Panc1 (cell line): ENCODE results near the gene CNBD2. TPM values are rescaled to one million over a fixed set of nuclear protein-coding genes. Genes with fewer than 3 reads are reported as not detected.

Experiments used
- ATAC-seq: fragments of 200-7000 bp; cut with Tn5 transposase; 2 replicates; pipeline ENCODE4 v1.9.1; 2020; ENCODE audit warnings: mild to moderate bottlenecking, moderate library complexity
- BruUV-seq: library from RNA; stranded (reverse); fragments of 400-500 nt; replicated peaks from 2 replicates; lab custom pipeline; 2021; lab: Mats Ljungman, UMichigan
- CTCF ChIA-PET: fragments of 300-600 bp; sonication (Branson Sonifier 250); formaldehyde crosslinking; loops from one replicate; lab custom pipeline; 2022; ENCODE audit warnings: antibody characterized with exemption; lab: Charles Lee
- POLR2A ChIA-PET: fragments of 300-600 bp; sonication (Branson Sonifier 250); formaldehyde crosslinking; loops from one replicate; lab custom pipeline; 2022; ENCODE audit warnings: antibody characterized with exemption; lab: Charles Lee
- DNase-seq: peaks from one replicate; pipeline ENCODE4 v3.0.0-alpha.2; 2010; ENCODE audit warnings: low read depth, low spot score
- H3K27ac ChIP-seq: 2 replicates; pipeline ENCODE4 v1.5.1; 2011; ENCODE audit warnings: mild to moderate bottlenecking, low read length, inconsistent platforms
- H3K27me3 ChIP-seq: fragments of 200-500 bp; sonication (Bioruptor generic); 2 replicates; pipeline ENCODE4 v1.6.0; 2014; ENCODE audit warnings: low read length, inconsistent platforms; ENCODE audit not compliant: control insufficient read depth, insufficient read depth
- H3K36me3 ChIP-seq: fragments of 200-500 bp; sonication (Bioruptor generic); 2 replicates; pipeline ENCODE4 v1.5.1; 2014; ENCODE audit warnings: inconsistent platforms, mild to moderate bottlenecking, low read length, moderate library complexity; ENCODE audit not compliant: control insufficient read depth, insufficient read depth
- H3K4me1 ChIP-seq: 2 replicates; pipeline ENCODE4 v1.5.1; 2011; ENCODE audit warnings: inconsistent platforms, mild to moderate bottlenecking, low read length, moderate library complexity; ENCODE audit not compliant: control insufficient read depth, insufficient read depth
- H3K4me3 ChIP-seq, 2 experiments: 2 replicates each; pipeline ENCODE4 v1.5.1; 2011 to 2012; ENCODE audit warnings: low read depth in 2 of 2, low read length in 2 of 2, mild to moderate bottlenecking in 2 of 2, inconsistent platforms in 1 of 2, moderate library complexity in 1 of 2
- H3K9me3 ChIP-seq: fragments of 200-500 bp; sonication (Bioruptor generic); 2 replicates; pipeline ENCODE4 v1.5.1; 2014; ENCODE audit warnings: low read depth, mild to moderate bottlenecking, inconsistent platforms, low read length, moderate library complexity; ENCODE audit not compliant: control insufficient read depth, insufficient read depth
- POLR2AphosphoS5 ChIP-seq: IDR thresholded peaks from 2 replicates; pipeline ENCODE4 v1.6.1; 2012; ENCODE audit warnings: mild to moderate bottlenecking, low read depth, low read length, moderate library complexity
- SIN3A ChIP-seq: IDR thresholded peaks from 2 replicates; pipeline ENCODE4 v1.6.1; 2012; ENCODE audit warnings: low read depth, mild to moderate bottlenecking, low read length, moderate library complexity, borderline replicate concordance; ENCODE audit not compliant: insufficient read depth
- TCF7L2 ChIP-seq: IDR thresholded peaks from 2 replicates; pipeline ENCODE4 v1.6.1; 2011; ENCODE audit warnings: mild to moderate bottlenecking, low read depth, low read length, inconsistent platforms
- in situ Hi-C: cut with HindIII; loops from 2 replicates; pipeline ENCODE4 v1.10.0; 2016; ENCODE audit warnings: low sequenced_read_pairs, low pct_unique_long_range_greater_than_20kb
- intact Hi-C: fragments of 100-400 bp; cut with micrococcal nuclease; formaldehyde crosslinking; loops from one replicate; pipeline ENCODE4 v1.10.0; 2022; ENCODE audit not compliant: unreplicated experiment
- total RNA-seq: library from RNA; stranded (reverse); gene quantifications from one replicate; pipeline ENCODE4 v1.2.1, GENCODE V29; 2021; ENCODE audit not compliant: unreplicated experiment
- TF ChIP-seq, protein P1 (sequence below): fragments of 450-650 bp; IDR thresholded peaks from 2 replicates; pipeline ENCODE4 v1.5.1; 2017; ENCODE audit warnings: mild to moderate bottlenecking
- TF ChIP-seq, protein P2 (sequence below), 2 experiments: IDR thresholded peaks; 2 replicates each; pipeline ENCODE4 v1.6.1; 2011 to 2012; ENCODE audit warnings: low read depth in 2 of 2, control low read depth in 1 of 2, low read length in 1 of 2, mild to moderate bottlenecking in 1 of 2, moderate library complexity in 1 of 2; ENCODE audit not compliant: insufficient read depth in 1 of 2

Gene CNBD2
- total RNA-seq, 1 experiment from 2014 or later: 3.7 TPM

DNA sequence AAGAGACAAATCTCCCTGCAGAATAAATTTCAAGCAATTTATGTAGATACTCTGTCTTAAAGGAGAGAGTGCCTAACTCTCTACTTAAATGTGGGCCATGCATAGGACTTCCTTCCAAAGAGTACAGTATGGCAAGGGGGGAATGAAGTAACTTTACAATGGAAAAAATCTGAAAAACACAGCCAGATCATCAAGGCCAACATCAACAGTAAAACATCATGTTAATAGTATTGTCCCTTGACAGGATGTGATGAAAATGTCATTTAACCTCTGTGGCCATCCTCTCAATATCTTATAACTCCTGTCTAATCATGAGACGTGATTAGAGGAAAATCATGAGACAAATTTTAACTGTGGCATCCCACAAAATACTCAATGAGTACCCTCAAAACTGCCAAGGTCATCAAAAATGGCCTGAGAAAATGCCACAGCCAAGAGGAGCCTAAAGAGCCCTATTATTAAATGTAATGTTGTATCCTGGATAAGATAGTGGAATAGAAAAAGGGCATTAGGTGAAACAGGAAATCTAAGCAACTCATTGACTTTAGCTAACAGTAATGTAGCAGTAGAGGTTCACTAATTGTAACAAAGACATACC, 47.5 kb downstream of the CNBD2 start:
- H3K27me3 ChIP-seq: no peaks in the 10 kb centered on the region
- intact Hi-C loops (no loop called here), in situ Hi-C loops (no loop called here)
- DNase-seq (no peak), ATAC-seq (no peak)
- POLR2A ChIA-PET: no interaction called here
- no TSS peak for BruUV-seq
- peaks cover 15% of the 10 kb centered on the region for H3K4me1 ChIP-seq
- H3K4me3 ChIP-seq: no peak overlapping the region
- no peaks in the 10 kb centered on the region for H3K36me3 ChIP-seq
- CTCF ChIA-PET: interaction anchor here (0.7 kb wide), 1 partner anchor 191 kb away, joined by 3 read pairs; no protein-coding TSS in a partner anchor
- H3K9me3 ChIP-seq: no peaks in the 10 kb centered on the region
- TF ChIP-seq POLR2AphosphoS5 (no peak), SIN3A (no peak), TCF7L2 (no peak)
- TF ChIP-seq, protein P1, sequence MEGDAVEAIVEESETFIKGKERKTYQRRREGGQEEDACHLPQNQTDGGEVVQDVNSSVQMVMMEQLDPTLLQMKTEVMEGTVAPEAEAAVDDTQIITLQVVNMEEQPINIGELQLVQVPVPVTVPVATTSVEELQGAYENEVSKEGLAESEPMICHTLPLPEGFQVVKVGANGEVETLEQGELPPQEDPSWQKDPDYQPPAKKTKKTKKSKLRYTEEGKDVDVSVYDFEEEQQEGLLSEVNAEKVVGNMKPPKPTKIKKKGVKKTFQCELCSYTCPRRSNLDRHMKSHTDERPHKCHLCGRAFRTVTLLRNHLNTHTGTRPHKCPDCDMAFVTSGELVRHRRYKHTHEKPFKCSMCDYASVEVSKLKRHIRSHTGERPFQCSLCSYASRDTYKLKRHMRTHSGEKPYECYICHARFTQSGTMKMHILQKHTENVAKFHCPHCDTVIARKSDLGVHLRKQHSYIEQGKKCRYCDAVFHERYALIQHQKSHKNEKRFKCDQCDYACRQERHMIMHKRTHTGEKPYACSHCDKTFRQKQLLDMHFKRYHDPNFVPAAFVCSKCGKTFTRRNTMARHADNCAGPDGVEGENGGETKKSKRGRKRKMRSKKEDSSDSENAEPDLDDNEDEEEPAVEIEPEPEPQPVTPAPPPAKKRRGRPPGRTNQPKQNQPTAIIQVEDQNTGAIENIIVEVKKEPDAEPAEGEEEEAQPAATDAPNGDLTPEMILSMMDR: no peak
- TF ChIP-seq, protein P2, sequence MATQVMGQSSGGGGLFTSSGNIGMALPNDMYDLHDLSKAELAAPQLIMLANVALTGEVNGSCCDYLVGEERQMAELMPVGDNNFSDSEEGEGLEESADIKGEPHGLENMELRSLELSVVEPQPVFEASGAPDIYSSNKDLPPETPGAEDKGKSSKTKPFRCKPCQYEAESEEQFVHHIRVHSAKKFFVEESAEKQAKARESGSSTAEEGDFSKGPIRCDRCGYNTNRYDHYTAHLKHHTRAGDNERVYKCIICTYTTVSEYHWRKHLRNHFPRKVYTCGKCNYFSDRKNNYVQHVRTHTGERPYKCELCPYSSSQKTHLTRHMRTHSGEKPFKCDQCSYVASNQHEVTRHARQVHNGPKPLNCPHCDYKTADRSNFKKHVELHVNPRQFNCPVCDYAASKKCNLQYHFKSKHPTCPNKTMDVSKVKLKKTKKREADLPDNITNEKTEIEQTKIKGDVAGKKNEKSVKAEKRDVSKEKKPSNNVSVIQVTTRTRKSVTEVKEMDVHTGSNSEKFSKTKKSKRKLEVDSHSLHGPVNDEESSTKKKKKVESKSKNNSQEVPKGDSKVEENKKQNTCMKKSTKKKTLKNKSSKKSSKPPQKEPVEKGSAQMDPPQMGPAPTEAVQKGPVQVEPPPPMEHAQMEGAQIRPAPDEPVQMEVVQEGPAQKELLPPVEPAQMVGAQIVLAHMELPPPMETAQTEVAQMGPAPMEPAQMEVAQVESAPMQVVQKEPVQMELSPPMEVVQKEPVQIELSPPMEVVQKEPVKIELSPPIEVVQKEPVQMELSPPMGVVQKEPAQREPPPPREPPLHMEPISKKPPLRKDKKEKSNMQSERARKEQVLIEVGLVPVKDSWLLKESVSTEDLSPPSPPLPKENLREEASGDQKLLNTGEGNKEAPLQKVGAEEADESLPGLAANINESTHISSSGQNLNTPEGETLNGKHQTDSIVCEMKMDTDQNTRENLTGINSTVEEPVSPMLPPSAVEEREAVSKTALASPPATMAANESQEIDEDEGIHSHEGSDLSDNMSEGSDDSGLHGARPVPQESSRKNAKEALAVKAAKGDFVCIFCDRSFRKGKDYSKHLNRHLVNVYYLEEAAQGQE (IDR thresholded peaks at IDR 0.05; ENCODE audit: insufficient read depth in 1 of 2, low read depth in 2 of 2, low read length in 1 of 2): no peak
- no peak overlapping the region for H3K27ac ChIP-seq

DNA sequence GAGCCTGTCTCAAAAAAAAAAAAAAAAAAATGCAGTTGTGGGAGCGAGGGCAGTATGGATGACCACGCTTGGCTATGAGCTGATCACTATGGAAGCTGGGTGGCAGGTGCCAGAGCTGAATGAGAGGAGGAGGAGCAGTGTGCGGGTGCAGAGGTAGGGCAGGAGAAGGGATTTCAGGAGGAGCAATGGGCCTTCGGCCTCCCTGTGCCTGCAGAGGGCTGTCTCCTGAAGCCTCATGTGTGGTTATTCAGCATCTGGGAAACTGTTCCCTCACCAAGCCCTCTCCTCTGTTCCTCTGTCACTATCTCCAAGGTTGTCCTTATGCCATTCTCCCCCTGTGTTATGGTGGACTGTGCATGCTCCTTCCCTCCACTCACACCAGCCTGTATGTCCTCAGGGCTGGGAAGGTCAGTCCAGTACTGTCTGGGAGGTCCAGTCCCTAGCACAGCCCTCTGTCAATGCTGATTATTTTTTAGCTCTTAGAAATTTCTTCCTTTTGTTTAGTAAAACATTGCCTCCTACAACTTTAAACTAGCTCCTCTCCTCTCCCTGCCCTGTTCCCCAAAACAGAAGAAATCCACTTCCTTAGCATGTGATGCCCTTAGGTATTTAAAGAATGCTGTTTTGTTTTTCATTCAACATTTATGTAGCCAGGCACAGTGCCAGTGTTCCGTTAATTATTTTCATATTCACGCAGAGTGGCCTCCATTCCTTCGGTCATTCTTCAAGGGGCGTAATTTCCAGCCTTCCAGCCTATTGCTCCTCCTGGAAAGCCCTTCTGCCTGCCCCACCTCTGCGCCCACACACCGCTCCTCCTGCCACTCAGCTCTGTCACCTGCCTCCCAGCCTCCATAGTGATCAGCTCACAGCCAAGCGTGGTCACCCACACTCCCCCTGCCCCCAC, 48.9 kb downstream of the CNBD2 start:
- ChIA-PET CTCF (interaction anchor here (0.7 to 2.3 kb wide), 2 partner anchors 14 to 24 kb away, joined by 4 to 7 read pairs; no protein-coding TSS in a partner anchor), POLR2A (interaction anchor here (0.6 to 0.9 kb wide), 2 partner anchors 74 to 589 kb away, joined by 3 to 6 read pairs; no protein-coding TSS in a partner anchor)
- DNase-seq: no peak
- no TSS peak for BruUV-seq
- Histone ChIP-seq H3K4me1 (peaks cover 15% of the 10 kb centered on the region), H3K9me3 (no peaks in the 10 kb centered on the region), H3K36me3 (no peaks in the 10 kb centered on the region), H3K27ac (peak overlapping the region; percentile 42), H3K4me3 (no peak overlapping the region), H3K27me3 (no peaks in the 10 kb centered on the region)
- in situ Hi-C loops (no loop called here), intact Hi-C loops (no loop called here)
- TF ChIP-seq TCF7L2 (no peak), SIN3A (no peak), POLR2AphosphoS5 (no peak)
- TF ChIP-seq, protein P2 (IDR thresholded peaks at IDR 0.05; ENCODE audit: insufficient read depth in 1 of 2, low read depth in 2 of 2, low read length in 1 of 2): no peak
- TF ChIP-seq, protein P1: no peak
- ATAC-seq: peak; percentile 82
